HEK293T (cell line): ENCODE measurements around the gene KRTAP22-2.

Source experiments
- ARNT ChIP-seq: fragments of 450-650 bp; IDR thresholded peaks from 2 replicates; pipeline ENCODE4 v1.6.1; 2017; ENCODE audit warnings: mild to moderate bottlenecking
- ELF4 ChIP-seq: fragments of 450-650 bp; IDR thresholded peaks from 2 replicates; pipeline ENCODE4 v1.6.1; 2017; ENCODE audit warnings: antibody characterized with exemption
- FOXA1 ChIP-seq: fragments of 450-650 bp; IDR thresholded peaks from 2 replicates; pipeline ENCODE4 v1.6.1; 2016; ENCODE audit warnings: mild to moderate bottlenecking
- FOXK2 ChIP-seq: fragments of 450-650 bp; IDR thresholded peaks from 2 replicates; pipeline ENCODE4 v1.6.1; 2016; ENCODE audit warnings: mild to moderate bottlenecking
- FOXM1 ChIP-seq: fragments of 450-650 bp; IDR thresholded peaks from 2 replicates; pipeline ENCODE4 v1.6.1; 2017; ENCODE audit warnings: mild to moderate bottlenecking, borderline replicate concordance
- HDGF ChIP-seq: fragments of 450-650 bp; IDR thresholded peaks from 2 replicates; pipeline ENCODE4 v1.6.1; 2017; ENCODE audit warnings: antibody characterized with exemption, borderline replicate concordance
- LEF1 ChIP-seq: fragments of 450-650 bp; IDR thresholded peaks from 2 replicates; pipeline ENCODE4 v1.6.1; 2017; ENCODE audit warnings: mild to moderate bottlenecking, borderline replicate concordance
- NFRKB ChIP-seq: fragments of 450-650 bp; IDR thresholded peaks from 2 replicates; pipeline ENCODE4 v1.6.1; 2016; ENCODE audit warnings: mild to moderate bottlenecking, moderate library complexity
- ZNF384 ChIP-seq: fragments of 450-650 bp; IDR thresholded peaks from 2 replicates; pipeline ENCODE4 v1.6.1; 2016

DNA sequence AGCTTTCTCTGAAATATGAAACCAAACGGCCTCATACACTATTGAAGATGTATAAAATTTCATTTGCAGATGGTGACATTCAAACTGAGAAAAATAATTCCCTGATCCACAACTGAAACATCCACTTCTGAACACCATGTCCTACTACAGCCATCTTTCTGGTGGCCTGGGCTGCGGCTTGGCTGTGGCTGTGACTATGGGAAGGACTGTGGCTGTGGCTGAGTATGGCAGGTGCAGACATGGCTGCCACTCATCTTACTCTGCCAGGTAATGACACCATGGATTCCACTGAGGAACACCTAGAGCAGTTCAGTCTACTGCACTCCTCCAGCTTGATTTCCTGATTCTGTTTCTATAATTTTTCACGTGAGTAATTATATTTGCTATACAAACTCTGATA, 30.3 kb upstream of the KRTAP22-2 start, which contains the start of gene KRTAP20-4:
- TF ChIP-seq HDGF (no peak), FOXM1 (no peak), ELF4 (no peak), FOXA1 (no peak), FOXK2 (no peak), LEF1 (no peak), NFRKB (no peak), ARNT (no peak), ZNF384 (no peak)
